NCI-H2029 (cell line): ENCODE results near the gene SEMA4D.

Source experiments
- DNase-seq: peaks from one replicate; lab custom pipeline; 2025; lab: John Stamatoyannopoulos, UW

The SEMA4D gene

DNA sequence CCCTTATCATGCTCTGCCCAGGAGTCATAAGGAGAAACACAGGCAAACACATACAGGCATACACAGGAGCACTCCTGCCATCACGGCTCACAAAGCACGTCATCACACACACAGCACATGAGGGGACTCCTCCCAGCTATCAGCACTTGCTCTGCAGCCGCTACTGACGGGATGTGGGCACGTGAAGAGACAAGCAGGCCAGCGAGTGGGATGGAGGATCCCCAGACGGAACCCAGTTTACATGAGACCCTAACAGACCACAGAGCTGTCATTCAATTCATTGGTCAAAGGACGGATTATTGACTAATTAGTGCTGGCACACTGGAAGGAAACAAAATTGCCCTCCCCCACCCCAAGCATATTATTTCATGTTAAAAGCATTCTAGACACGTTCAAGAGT lies 53.6 kb downstream of the SEMA4D start:
- DNase-seq: no peak

DNA sequence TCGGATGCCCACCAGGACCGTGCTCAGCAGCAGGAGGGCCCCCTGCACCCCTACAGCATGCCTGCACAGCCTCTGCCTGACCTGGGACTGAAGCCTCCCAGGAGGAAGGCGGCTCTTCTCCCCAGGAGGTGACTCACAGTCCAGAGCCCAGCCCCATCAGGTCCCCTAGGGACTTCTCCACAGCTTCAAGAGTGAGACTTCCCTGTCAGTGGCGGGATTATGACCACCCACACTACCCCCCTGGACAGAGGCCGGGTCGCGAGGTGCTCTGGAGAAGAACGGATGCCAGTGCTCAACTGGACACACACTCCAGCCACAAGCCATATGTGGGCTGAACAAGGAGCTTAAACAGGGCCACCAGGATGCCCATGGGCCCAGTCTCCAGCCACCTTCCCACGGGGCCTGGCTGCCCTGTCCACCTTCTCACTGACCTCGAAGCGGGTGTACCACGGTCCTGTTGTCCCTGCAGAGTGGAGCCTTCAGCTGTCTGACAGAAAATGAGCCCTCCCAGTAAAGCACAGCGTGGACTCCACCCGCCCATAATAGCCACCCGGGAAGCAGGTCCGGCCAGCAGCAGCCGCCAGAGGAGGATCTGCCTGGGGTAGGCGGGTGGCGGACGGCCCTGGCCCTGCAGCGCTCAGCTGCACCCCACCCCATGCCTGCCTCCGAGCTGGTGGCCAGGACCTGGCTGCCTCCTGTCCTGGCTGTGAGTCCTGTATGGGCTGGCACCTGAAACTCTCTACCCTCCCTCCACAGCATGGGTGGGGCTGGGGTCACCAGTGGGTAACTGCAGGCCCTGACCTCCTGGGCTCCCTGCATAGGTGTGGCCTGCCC lies 54.7 kb downstream of the SEMA4D start:
- no peak for DNase-seq

DNA sequence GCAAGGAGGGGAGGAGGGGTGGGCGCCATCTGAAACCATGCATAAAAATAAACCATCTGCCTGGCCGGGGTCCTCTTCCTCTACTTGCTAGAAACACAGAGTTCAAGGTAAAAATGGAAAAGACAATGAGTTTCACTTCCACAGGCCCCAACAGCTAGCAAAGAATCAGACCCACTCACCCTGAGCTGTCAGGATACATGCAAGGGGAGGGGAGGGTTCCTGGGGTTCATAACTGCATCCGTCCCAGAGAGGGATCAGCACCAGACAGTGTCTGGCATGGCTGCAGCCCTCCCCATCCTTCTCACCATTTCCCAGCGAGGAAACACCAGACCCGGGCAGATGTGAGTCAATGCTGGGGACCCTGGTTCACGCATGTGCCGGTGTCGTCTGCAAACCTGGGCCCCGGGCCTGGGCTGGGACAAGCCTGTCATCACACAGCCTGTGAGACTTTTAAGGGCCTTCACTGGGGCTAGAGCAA lies 55.4 kb downstream of the SEMA4D start:
- DNase-seq: no peak

DNA sequence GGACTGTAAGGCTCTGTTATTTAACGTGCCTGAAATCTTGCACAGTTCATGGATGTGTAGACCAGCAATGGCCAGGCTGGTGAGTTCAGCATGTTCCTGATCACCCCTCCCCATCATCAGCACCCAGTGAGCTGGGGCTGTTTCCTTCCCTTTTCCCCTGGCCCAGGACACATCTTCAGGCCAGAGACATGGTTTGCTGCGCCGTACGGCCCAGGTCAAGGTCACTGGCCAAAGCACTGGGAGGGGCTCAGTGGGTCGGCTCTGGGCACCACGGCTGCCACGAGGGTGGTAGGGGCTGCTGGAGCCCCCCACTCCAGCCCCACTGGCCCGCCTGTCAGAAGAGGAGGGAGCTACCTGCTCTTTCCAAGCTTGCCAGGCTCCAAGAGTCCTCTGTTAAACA lies 55.9 kb downstream of the SEMA4D start:
- no peak for DNase-seq

DNA sequence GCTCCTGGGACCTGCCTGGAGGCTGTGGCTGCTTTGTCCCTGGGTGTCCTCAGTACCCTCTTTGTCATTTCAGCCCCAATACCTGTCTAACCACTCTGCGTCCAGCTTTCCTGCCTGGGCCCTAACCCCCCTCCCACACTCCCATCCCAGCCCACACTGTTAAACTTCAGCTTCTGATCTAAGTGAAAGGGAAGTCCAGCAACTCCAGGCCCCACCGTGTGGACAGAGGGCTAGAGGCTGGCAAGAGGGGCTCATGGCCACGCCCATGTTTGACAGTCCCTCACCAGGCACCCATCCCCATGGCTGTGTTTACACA lies 56.3 kb downstream of the SEMA4D start:
- DNase-seq: no peak

DNA sequence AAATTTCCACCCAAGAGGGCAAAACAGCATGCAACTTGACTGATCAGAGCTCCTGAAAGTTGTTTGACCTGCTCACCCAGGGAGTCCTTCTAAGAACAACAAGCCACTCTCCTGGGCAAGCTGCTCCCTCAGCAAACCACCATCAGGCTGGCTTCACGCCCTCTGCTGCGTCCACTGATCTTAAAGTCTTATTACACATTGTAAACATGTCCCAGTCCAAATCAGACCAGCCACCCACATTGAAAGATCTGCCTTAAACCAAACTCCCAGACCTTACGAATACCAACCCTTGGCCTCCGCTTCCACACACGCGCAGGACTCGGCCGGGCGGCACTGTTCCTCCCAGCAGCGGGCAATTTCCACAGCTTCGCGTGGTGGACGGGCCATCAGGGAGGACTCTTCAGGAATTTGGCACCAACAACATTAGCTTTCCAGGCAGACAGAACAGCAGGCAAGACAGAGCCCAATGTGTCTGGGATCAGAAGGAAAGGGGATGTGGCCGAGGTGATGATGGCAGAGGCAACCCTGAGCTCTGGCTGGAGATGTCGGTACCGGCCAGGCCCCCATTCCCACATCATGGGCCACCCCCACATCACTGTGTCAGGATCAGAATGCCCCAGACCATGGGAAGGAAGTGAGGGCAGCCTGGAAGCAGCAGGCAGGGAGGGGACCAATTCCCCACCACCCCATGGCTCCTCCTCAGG lies 56.8 kb downstream of the SEMA4D start:
- DNase-seq: no peak

DNA sequence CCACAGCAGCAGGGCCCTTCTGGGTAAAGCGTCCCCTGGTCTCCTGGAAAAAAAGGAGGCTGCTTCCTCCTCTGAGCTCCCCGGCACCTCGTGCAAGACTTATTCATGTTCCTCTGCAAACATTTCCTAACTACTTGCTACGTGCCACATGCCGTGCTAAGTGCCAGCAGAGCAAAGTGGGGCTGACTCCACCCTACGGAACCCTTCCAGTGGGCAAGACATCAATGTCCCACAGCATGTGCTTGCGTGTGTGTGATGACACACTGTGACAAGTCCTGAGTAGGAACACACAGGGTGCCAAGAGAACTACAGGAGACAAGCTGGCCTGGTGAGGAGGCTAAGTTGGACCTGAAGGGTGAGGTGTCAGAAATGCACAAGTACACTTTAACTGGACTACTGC lies 57.4 kb downstream of the SEMA4D start:
- DNase-seq: no peak

DNA sequence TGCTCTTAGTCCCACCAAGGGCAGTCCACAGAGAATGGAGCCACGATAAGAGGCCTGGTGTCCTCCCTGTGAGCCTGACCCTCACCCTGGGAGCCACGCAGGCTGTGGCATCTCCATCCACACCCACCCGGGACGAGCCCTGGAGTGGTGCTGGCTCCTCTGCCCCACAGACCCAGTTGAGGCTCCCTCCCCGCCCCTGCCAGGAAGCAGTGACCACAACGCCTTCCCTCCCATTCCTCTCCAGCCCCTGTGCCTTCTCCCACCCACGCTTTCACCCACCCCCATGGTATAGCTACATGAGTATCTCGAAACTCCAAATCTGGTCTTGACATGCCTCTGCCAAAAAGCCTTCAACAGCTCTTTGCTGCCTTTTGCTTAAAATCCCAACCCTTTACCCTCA lies 57.9 kb downstream of the SEMA4D start:
- DNase-seq: no peak

DNA sequence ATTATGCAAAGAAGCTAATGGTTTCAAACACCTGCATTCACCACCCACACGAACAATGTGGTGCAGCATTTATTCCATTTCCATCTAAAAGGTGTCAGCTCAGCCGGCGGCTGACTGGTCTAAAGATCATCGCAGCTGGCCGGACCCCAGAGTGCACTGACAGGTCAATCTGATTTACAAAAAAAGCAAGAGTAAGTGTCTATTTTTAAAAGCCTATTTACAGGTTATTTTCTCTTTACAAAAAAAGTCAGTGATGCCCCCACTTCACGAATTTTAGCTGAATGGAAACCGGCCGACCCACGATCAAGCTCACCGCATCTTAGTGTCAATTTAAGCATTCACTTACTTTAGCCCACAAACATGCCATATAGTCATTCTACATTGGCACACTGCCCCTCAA lies 58.3 kb downstream of the SEMA4D start:
- DNase-seq: no peak

DNA sequence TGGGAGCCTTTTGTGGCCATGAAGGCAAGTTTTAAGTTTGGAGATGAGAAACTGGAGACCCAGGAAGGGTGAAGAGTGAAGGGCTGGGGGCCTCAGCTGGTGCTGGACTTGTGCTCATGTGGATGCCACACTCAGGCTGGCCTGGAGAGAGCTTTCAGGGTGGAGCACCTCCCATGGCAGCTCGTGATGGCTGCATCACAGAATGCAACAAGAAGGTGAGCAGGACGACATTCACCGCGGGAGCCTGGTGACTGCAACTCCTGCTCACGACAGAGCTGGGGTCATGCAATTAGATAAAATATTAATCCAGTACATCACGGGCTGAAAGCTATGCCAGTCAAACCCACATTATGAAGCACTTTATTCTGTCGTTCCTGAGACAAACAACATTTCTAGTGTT lies 59.7 kb downstream of the SEMA4D start:
- no peak for DNase-seq

DNA sequence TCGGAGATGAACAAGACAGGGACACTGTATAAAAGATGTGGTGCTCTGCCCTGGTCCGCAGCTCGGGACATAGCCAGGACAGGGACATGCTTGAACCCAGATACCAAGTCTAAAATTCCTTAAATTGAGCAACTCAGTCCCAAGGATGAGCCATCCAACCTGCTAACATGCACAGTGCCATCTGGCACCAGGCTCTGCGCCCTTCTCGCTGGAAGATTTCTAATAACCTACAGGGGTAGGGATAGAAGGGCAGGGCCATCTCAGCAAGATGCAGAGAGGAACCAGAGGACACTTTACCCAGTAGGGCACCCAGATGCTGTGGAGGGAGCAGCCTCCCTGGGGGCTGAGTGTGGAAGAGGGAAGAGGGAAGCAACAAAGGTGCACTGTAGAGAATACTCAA lies 60.1 kb downstream of the SEMA4D start:
- DNase-seq: no peak

DNA sequence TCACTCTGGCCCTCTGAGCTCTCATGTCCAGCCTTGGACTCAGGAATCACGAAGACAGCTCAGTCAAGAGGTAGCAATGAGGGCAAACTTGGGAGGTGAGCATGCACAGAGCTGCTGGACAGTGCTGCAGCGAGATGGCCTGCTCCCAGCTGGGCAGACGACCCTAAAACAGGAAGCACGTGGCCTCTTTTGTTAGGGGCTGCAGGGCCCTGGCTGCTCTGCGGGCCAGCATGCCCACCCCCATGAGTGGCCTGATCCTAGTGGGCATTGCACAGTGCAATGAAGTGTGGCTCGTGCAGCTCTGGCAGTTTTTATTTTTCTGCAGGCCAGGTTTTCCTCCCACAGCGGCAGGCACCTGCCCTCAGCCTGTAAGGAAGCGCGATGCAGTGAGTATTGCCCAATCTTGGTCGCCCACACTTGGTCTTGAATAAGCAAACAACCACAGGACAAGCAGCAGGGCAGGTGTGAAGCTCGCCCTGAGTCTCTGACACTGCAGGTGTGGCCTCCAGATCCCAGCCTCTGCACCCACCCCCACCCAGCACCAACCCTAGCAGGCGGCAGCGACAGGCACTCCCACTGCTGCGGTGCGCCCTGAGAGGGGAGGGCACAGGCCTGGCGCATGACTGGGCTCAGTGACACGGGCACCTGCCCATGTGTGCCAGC lies 60.8 kb downstream of the SEMA4D start:
- peak; percentile 95 for DNase-seq

DNA sequence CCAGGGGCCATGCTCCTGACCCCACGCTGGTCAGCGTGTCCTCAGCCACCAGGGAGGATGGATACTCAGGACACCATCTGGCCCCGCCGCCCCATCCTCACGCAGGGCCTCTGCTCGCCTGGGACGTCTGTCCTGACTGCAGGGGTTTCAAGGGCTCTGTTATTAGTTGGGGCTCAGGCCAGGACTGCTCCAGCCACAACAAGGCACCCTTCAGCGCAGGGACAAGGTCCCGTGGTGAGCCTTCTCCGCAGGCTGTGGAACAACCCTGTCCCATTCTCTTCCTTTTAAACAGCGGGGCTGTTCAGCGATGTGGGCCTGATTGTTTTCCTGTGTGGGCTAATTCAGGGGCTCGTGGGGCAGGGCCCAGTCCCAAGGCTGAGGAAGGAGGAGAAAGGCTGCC lies 61.6 kb downstream of the SEMA4D start:
- DNase-seq: no peak

DNA sequence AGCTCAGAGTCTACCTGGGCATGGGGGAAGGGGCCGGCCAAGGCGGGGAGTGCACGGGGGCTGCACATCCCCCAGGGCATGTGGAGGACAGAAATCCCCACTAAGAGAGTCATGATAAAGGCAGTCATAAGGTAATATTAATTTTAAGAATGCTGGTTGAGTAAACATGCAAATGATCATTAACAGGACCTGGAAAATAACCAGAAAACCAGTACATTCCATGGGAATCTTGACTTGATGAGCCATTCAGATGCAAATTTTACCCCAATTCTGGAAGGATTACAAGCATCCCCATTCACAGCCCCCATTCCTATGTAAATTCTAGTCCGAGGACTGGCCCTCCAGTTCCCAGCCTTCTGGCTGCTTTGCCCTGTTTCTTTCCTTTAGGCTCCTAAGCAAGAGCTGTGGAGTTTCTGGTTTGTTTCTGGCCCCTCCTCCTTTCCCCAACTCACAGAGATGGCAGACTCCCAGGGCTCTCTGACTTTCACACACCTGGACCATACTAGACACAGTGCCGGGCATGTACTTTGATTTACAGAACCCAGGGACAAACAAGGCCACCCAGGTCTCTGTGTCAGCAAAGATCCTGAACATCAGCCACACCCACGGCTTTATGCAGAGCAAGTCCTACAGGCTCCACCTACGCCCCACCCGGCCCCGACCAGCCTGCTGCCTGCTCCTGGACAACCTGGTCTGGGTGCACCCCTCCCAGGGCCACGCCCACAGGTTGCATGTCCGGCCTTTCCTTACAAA lies 62.7 kb downstream of the SEMA4D start:
- DNase-seq: no peak

DNA sequence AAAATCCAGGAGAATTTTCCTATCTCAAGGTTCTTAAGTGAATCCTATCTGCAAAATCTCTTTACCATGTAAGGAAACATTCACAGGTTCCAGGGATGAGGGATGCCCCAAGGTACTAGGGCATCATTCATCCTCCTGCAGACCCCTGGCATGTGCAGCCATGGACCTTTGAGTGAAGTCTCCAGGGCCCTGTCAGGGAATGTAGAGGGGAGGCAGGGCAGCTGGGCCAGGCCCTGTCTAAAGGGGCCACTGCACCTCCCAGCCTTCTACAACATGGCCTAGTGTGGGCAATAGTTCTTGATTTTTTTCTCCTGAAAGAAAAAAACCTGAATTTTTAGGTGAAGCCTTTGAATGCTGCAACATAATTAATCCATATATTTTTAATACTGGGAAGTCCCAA lies 63.3 kb downstream of the SEMA4D start:
- no peak for DNase-seq

DNA sequence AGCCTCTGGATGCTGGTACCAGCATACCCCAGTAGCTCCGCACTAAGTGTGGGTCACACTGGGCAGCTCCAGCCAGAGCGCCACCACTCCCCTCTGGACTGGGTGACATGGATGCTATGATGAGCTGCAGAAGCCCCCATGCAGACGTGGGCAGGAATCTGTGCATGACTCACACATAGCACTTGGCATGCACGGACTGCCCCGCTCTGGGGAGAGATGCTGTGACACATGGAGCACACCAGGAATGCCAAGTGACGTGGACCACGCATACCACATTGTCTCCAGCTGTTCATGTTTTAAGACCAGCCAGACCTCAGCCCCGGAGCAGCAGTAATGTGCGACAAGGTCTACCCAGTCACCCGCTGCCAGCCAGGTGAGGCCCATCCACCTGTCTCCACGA lies 64.1 kb downstream of the SEMA4D start:
- DNase-seq: no peak

DNA sequence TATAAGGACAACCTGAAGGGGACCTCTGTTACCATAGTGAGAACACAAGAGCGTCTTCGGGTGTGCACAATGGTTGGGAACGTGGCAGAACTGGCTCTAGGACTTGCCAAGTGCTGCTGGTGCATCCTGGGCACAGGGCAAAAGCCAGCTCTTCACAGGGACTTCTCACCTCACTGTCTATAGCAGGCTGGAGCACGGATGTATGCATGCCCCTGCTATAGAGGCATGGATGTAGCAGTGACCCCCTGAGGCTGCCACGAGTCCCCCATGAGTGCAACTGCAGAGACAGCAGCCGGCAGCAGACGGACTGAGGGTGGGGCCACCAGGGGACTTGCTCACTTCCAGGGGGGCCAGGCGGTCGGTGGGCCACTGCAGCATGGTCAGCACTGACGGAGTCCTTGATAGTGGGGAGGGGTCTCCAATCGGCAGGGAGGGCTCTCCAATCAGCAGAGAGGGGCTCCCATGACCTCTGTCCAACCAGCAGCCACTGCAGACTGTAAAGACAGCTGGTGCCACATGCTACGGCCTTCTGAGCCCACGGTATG lies 64.9 kb downstream of the SEMA4D start:
- DNase-seq: no peak

DNA sequence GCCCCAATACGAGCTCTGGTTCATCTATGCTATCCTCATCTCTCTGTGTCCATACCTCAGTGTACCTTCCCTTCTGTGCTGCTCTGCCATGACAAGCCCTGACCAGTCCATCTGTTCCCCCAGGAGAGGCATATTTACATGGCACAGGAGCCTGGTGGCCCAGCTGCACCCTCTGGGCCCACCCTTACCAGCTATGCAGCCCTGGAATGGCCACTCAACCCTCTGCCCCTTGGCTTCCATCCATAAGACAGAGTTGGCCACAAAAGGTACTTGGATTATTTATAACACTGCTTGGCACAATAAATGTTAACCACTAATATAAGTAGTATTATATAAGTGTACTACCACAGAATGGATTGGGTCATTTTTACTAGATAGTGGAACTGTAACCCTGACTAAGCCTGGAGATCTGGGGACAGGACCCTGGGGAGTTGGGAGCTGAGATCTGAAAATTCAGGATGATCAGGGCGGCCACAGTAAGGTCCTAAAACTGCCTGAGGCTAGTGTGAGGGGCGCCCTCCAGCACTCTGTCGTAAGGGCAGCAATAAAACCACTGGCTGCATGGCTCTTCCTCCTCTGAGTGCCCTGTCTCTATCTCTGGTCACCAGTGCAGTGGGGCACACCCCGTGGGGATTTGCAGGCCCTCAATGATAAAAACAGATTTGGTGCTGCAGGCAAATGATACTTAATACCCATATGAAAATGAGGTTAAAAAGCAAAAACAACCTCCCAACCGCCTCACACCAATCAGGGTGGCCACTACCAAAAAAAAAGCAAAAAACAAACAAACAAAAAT lies 65.8 kb downstream of the SEMA4D start:
- no peak for DNase-seq

DNA sequence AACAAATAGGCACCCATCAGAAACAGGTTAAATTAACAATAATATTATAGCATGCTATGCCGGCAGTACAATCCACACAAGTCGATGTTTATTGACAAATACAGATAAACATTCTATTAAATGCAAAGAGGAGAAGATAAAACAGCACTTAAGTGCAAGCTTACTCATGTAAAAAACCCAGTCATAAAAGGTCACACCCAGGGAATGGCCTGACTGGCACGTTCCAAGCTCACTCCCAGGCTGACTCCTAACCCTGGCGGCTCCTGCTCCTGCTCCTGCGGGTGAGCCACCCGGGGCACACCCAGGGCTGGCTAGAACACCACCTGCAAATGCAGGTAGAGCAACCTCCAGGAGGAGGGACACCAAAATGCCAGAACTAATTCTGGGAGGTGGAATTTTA lies 66.9 kb downstream of the SEMA4D start:
- DNase-seq: no peak

DNA sequence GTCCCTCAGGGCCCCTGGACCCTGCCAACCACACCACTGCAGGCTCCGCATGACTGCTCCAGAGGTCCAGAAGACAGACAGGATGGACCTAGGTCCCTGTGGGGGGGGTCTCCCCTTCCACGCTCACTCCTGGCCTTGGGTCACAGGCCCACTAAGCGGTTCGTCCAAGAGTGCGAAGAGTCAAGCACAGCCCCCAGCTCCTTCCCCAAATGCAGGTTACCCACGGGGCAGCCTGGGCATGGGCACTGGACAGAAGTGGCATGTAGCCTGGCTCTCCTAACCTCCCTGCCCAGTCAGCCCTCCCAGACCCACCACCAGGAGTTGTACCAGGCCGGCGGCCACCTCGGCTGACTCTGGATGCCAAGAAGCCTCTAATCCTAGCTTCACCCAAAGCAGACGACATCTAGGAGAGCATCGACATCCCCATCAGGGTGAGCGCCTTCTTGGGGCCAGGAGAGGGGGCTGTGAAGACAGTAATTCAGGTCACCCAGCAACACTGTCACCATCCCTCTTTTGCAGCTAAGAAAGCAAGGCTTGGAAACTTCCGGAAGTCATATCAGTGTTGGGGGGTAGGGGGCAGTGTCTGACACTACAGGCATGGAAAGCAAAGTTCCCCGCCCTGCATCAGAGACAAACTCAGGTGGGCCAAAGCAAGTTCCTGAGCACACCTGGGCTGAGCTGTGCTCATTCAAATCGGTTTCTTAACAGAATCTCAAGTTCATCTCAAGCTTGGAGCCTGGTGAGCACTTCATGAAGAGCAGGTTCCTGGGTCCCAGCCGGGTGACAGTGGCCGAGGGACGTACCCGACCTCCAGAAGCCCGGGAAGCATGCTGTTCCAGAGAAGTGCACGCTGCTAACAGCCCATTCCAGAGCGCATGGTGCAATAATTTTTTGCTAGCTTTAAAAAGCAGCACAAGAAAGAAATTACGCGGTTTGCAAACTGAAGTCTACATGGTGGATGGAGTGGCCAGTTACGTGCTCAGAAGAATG lies 68.7 kb downstream of the SEMA4D start:
- no peak for DNase-seq
